GM23338 (cell line): ENCODE results near the gene PNPLA1. TPM values are rescaled to one million over a fixed set of nuclear protein-coding genes. Genes with fewer than 3 reads are reported as not detected.

Experiments
- ATAC-seq: fragments of 200-7000 bp; cut with Tn5 transposase; 3 replicates; pipeline ENCODE4 v1.9.1; 2020
- DNase-seq: peaks from one replicate; pipeline ENCODE4 v3.0.0-alpha.2; 2015; ENCODE audit warnings: low spot score
- H2AFZ ChIP-seq: fragments of 200-600 bp; sonication (generic); 2 replicates; pipeline ENCODE4 v1.8.0; 2016; ENCODE audit warnings: antibody characterized with exemption, mild to moderate bottlenecking, moderate library complexity
- H3F3A ChIP-seq: fragments of 200-600 bp; sonication (generic); replicated peaks from 2 replicates; pipeline ENCODE4 v1.8.0; 2017; ENCODE audit warnings: antibody characterized with exemption, mixed run types, low read depth
- H3K27ac ChIP-seq: fragments of 200-600 bp; sonication (generic); 2 replicates; pipeline ENCODE4 v1.6.1; 2016; ENCODE audit warnings: low read depth
- H3K27me3 ChIP-seq: fragments of 200-600 bp; sonication (generic); 2 replicates; pipeline ENCODE4 v1.8.0; 2016; ENCODE audit warnings: mild to moderate bottlenecking, mixed run types, moderate library complexity; ENCODE audit not compliant: insufficient read depth
- H3K36me3 ChIP-seq: fragments of 200-600 bp; sonication (generic); 2 replicates; pipeline ENCODE4 v1.8.0; 2016; ENCODE audit warnings: mild to moderate bottlenecking; ENCODE audit not compliant: insufficient read depth
- H3K4me1 ChIP-seq: fragments of 200-600 bp; sonication (generic); 2 replicates; pipeline ENCODE4 v1.8.0; 2016; ENCODE audit warnings: mild to moderate bottlenecking, moderate library complexity; ENCODE audit not compliant: insufficient read depth
- H3K4me2 ChIP-seq: fragments of 200-600 bp; sonication (generic); 2 replicates; pipeline ENCODE4 v1.7.1; 2017; ENCODE audit warnings: mixed run types
- H3K4me3 ChIP-seq: fragments of 200-600 bp; sonication (generic); 2 replicates; pipeline ENCODE4 v1.6.1; 2016; ENCODE audit warnings: mixed run types
- H3K79me2 ChIP-seq: fragments of 200-600 bp; sonication (generic); replicated peaks from 2 replicates; pipeline ENCODE4 v1.8.0; 2017; ENCODE audit warnings: mild to moderate bottlenecking; ENCODE audit not compliant: insufficient read depth
- H3K9me2 ChIP-seq: fragments of 200-600 bp; sonication (generic); 2 replicates; pipeline ENCODE4 v1.8.0; 2017; ENCODE audit not compliant: insufficient read depth
- H4K20me1 ChIP-seq: fragments of 200-600 bp; sonication (generic); replicated peaks from 2 replicates; pipeline ENCODE4 v1.8.0; 2017; ENCODE audit warnings: mild to moderate bottlenecking; ENCODE audit not compliant: insufficient read depth
- H3K27ac Mint-ChIP-seq: 2 replicates; pipeline ENCODE4 v1.8.0; 2020; ENCODE audit warnings: inconsistent platforms, mild to moderate bottlenecking, moderate library complexity, mixed read lengths
- H3K27me3 Mint-ChIP-seq: 3 replicates; pipeline ENCODE4 v1.8.0; 2022; ENCODE audit warnings: low read depth, mild to moderate bottlenecking, moderate library complexity, mixed read lengths, inconsistent platforms; ENCODE audit not compliant: insufficient read depth, poor library complexity
- H3K36me3 Mint-ChIP-seq: 3 replicates; pipeline ENCODE4 v1.8.0; 2021; ENCODE audit warnings: low read depth, mild to moderate bottlenecking, inconsistent platforms, moderate library complexity, mixed read lengths
- H3K4me1 Mint-ChIP-seq: 3 replicates; pipeline ENCODE4 v1.8.0; 2020; ENCODE audit warnings: mild to moderate bottlenecking, inconsistent platforms, mixed read lengths
- H3K4me3 Mint-ChIP-seq: 3 replicates; pipeline ENCODE4 v1.8.0; 2021; ENCODE audit warnings: moderate library complexity, mild to moderate bottlenecking, inconsistent platforms, mixed read lengths
- H3K9me3 Mint-ChIP-seq: 3 replicates; pipeline ENCODE4 v1.8.0; 2020; ENCODE audit warnings: moderate library complexity, mild to moderate bottlenecking, inconsistent platforms, mixed read lengths
- CREB1 ChIP-seq: fragments of 250-450 bp; sonication (Bioruptor Pico); IDR thresholded peaks from 2 replicates; pipeline ENCODE4 v1.5.0; 2020; ENCODE audit warnings: low read depth, mild to moderate bottlenecking, moderate library complexity
- EZH2 ChIP-seq: fragments of 200-600 bp; sonication (generic); IDR thresholded peaks from one replicate; pipeline ENCODE4 v1.8.0; 2017; ENCODE audit warnings: antibody characterized with exemption, mild to moderate bottlenecking, low read depth; ENCODE audit not compliant: unreplicated experiment
- EZH2phosphoT487 ChIP-seq: fragments of 200-600 bp; sonication (generic); IDR thresholded peaks from one replicate; pipeline ENCODE4 v1.8.1; 2018; ENCODE audit warnings: antibody characterized with exemption; ENCODE audit not compliant: unreplicated experiment
- NANOG ChIP-seq: IDR thresholded peaks from 2 replicates; pipeline ENCODE4 v1.6.1; 2016; ENCODE audit warnings: antibody characterized with exemption, borderline replicate concordance
- POLR2AphosphoS5 ChIP-seq: IDR thresholded peaks from 2 replicates; pipeline ENCODE4 v1.6.1; 2016; ENCODE audit warnings: antibody characterized with exemption, low read depth
- STAT1 ChIP-seq: IDR thresholded peaks from one replicate; pipeline ENCODE4 v1.6.1; 2016; ENCODE audit warnings: antibody characterized with exemption; ENCODE audit not compliant: unreplicated experiment
- ZNF114 ChIP-seq: fragments of 250-450 bp; sonication (Bioruptor Pico); IDR thresholded peaks from 2 replicates; pipeline ENCODE4 v1.5.0; 2020; ENCODE audit warnings: mild to moderate bottlenecking, moderate library complexity
- ZNF331 ChIP-seq: fragments of 250-450 bp; sonication (Bioruptor Pico); IDR thresholded peaks from 2 replicates; pipeline ENCODE4 v1.5.0; 2020; ENCODE audit warnings: low read depth, mild to moderate bottlenecking, moderate library complexity
- polyA plus RNA-seq: library from polyadenylated mRNA; unstranded; fragments of >200 nt; fragmentation: Nextera tagmentation; extraction: Ambion mirVana; gene quantifications from 2 replicates; pipeline ENCODE4 v1.2.1, GENCODE V29; 2016
- total RNA-seq: library from RNA; depleted of rRNA; stranded (reverse); fragments of >200 nt; shearing (Covaris generic); gene quantifications from 2 replicates; pipeline ENCODE4 v1.2.3, GENCODE V29; 2014
- TF ChIP-seq, protein P1 (sequence below), 2 experiments: fragments of 200-600 bp in 1 of 2; sonication (generic) in 1 of 2; conservative IDR thresholded peaks; 2 replicates each; pipeline versions ENCODE4 v1.5.1 to v1.6.1; 2016 to 2017; ENCODE audit warnings: antibody characterized with exemption in 2 of 2, low read depth in 2 of 2, mild to moderate bottlenecking in 2 of 2, moderate library complexity in 1 of 2

Gene PNPLA1
- total and polyA plus RNA-seq, 2 experiments from 2014 or later: not detected

DNA sequence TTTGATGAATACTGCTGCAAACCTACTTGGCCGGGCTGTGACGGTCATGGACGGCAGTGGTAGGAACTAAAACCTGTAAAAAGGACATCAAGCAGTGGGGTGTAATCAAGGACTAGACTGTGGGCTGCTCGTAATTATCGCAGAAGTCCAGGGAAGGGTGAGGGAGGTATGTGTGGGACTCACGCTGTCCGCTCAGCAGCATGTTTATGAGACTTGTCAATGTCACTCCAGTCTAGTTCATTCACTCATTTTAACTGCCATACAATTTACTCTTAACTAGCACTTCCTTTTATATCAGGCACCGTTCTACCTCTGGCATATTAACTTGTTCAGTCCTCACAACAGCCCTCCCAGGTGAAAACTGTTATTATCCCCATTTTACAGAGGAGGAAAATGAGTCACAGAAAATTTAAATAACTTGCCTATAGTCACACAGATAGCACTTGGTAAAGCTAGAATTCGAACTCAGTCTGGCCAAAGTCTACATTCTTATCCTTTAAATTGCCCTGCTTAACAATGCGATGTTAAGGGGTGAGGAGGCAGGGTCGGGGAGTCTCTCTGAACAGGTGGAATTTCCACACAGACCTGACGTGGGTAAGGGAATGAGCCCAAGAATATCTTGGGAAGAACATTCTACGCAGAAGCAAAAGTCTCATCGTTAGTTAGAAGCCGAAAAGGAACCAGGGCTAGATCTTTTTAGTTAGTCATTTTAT is 4.1 kb downstream of the PNPLA1 start:
- H3K27me3 Mint-ChIP-seq: peaks cover 10% of the 10 kb centered on the region
- Histone ChIP-seq H3F3A (no peaks in the 10 kb centered on the region), H2AFZ (peak overlapping the region; percentile 28; the same call in 1 of the 2 replicates), H4K20me1 (no peaks in the 10 kb centered on the region), H3K79me2 (no peaks in the 10 kb centered on the region), H3K4me2 (no peak overlapping the region), H3K4me1 (no peaks in the 10 kb centered on the region), H3K4me3 (no peak overlapping the region), H3K27me3 (no peaks in the 10 kb centered on the region), H3K27ac (no peak overlapping the region), H3K36me3 (no peaks in the 10 kb centered on the region), H3K9me2 (no peaks in the 10 kb centered on the region)
- H3K36me3 Mint-ChIP-seq: no peaks in the 10 kb centered on the region
- peaks cover 4% of the 10 kb centered on the region; the same call in 1 of the 3 replicates for H3K4me1 Mint-ChIP-seq
- DNase-seq (no peak), ATAC-seq (no peak)
- no peak overlapping the region for H3K27ac Mint-ChIP-seq
- no peaks in the 10 kb centered on the region for H3K9me3 Mint-ChIP-seq
- H3K4me3 Mint-ChIP-seq: no peak overlapping the region
- TF ChIP-seq ZNF331 (no peak), EZH2 (no peak), CREB1 (CRISPR knock-in tag) (no peak), ZNF114 (CRISPR knock-in tag) (no peak), NANOG (no peak), EZH2phosphoT487 (no peak)
- TF ChIP-seq, protein P1, sequence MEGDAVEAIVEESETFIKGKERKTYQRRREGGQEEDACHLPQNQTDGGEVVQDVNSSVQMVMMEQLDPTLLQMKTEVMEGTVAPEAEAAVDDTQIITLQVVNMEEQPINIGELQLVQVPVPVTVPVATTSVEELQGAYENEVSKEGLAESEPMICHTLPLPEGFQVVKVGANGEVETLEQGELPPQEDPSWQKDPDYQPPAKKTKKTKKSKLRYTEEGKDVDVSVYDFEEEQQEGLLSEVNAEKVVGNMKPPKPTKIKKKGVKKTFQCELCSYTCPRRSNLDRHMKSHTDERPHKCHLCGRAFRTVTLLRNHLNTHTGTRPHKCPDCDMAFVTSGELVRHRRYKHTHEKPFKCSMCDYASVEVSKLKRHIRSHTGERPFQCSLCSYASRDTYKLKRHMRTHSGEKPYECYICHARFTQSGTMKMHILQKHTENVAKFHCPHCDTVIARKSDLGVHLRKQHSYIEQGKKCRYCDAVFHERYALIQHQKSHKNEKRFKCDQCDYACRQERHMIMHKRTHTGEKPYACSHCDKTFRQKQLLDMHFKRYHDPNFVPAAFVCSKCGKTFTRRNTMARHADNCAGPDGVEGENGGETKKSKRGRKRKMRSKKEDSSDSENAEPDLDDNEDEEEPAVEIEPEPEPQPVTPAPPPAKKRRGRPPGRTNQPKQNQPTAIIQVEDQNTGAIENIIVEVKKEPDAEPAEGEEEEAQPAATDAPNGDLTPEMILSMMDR (conservative IDR thresholded peaks at IDR 0.05; ENCODE audit: low read depth in 2 of 2): no peak

GRCh38 chr6:36276581-36277536 is 7.0 kb downstream of the PNPLA1 start:
- Histone ChIP-seq H3K27ac (no peak overlapping the region), H3K4me2 (no peak overlapping the region), H3K27me3 (no peaks in the 10 kb centered on the region), H2AFZ (no peak overlapping the region), H3K9me2 (no peaks in the 10 kb centered on the region), H3K36me3 (no peaks in the 10 kb centered on the region), H4K20me1 (no peaks in the 10 kb centered on the region), H3K4me3 (no peak overlapping the region), H3F3A (no peaks in the 10 kb centered on the region), H3K79me2 (no peaks in the 10 kb centered on the region), H3K4me1 (no peaks in the 10 kb centered on the region)
- Mint-ChIP-seq H3K9me3 (no peaks in the 10 kb centered on the region), H3K36me3 (no peaks in the 10 kb centered on the region), H3K27ac (no peak overlapping the region), H3K27me3 (peaks cover 6% of the 10 kb centered on the region), H3K4me3 (no peak overlapping the region), H3K4me1 (no peaks in the 10 kb centered on the region)
- ATAC-seq: no peak
- DNase-seq: no peak
- TF ChIP-seq POLR2AphosphoS5 (no peak), NANOG (no peak), ZNF114 (CRISPR knock-in tag) (no peak), STAT1 (no peak)
- TF ChIP-seq, protein P1 (conservative IDR thresholded peaks at IDR 0.05; ENCODE audit: low read depth in 2 of 2): no peak
